GM12878 (cell line): ENCODE data around the gene POSTN. TPM values are rescaled to one million over a fixed set of nuclear protein-coding genes. Genes with fewer than 3 reads are reported as not detected.

Experiments
- ATAC-seq: fragments of 200-7000 bp; cut with Tn5 transposase; 3 replicates; pipeline ENCODE4 v1.9.1; 2020; ENCODE audit warnings: mild to moderate bottlenecking, moderate library complexity
- BruUV-seq: library from RNA; stranded (reverse); fragments of 400-500 nt; replicated peaks from 2 replicates; lab custom pipeline; 2021; lab: Mats Ljungman, UMichigan
- CTCF ChIA-PET: fragments of 300-600 bp; sonication (Branson Sonifier 250); formaldehyde crosslinking; extraction: SDS; loops from one replicate; lab custom pipeline; 2021; ENCODE audit warnings: inconsistent platforms; lab: Yijun Ruan, JAX
- POLR2A ChIA-PET: fragments of 350-600 bp; formaldehyde crosslinking; extraction: SDS; loops from one replicate; lab custom pipeline; 2021; ENCODE audit warnings: inconsistent platforms; lab: Charles Lee
- RAD21 ChIA-PET: fragments of 300-600 bp; sonication (Branson Sonifier 250); formaldehyde crosslinking; loops from one replicate; lab custom pipeline; 2023; ENCODE audit warnings: antibody characterized with exemption; ENCODE audit not compliant: unreplicated experiment; lab: Charles Lee
- SMC1A ChIA-PET: fragments of 300-600 bp; sonication (Branson Sonifier 250); formaldehyde crosslinking; loops from one replicate; lab custom pipeline; 2023; ENCODE audit not compliant: unreplicated experiment, uncharacterized antibody; lab: Charles Lee
- DNase-seq: peaks from one replicate; pipeline ENCODE4 v3.0.0-alpha.2; 2011; ENCODE audit warnings: low read depth, low spot score
- FAIRE-seq: peaks from 3 replicates; lab custom pipeline; 2011; peaks lifted over from hg19 to GRCh38; lab: Jason Lieb, UNC
- H2AFZ ChIP-seq: 2 replicates; pipeline ENCODE4 v1.6.0; 2011; ENCODE audit warnings: low read depth, low read length, control low read depth; ENCODE audit not compliant: control insufficient read depth
- H3K27ac ChIP-seq: 2 replicates; pipeline ENCODE4 v1.5.1; 2011; ENCODE audit warnings: control low read depth; ENCODE audit not compliant: control insufficient read depth, insufficient read depth
- H3K27me3 ChIP-seq, 2 experiments: replicated peaks in 1 of 2; 2 replicates each; pipeline versions ENCODE4 v1.6.0 to v1.6.1; 2011; ENCODE audit warnings: low read length in 1 of 2; ENCODE audit not compliant: control insufficient read depth in 2 of 2, insufficient read depth in 2 of 2
- H3K36me3 ChIP-seq, 2 experiments: 2 replicates each; pipeline ENCODE4 v1.5.1; 2011; ENCODE audit warnings: low read length in 1 of 2; ENCODE audit not compliant: control insufficient read depth in 2 of 2, insufficient read depth in 2 of 2
- H3K4me1 ChIP-seq: 2 replicates; pipeline ENCODE4 v1.6.1; 2011; ENCODE audit warnings: mild to moderate bottlenecking, low read length, moderate library complexity, mixed read lengths; ENCODE audit not compliant: control insufficient read depth, insufficient read depth
- H3K4me2 ChIP-seq: 2 replicates; pipeline ENCODE4 v1.6.0; 2011; ENCODE audit warnings: control low read depth; ENCODE audit not compliant: control insufficient read depth, insufficient read depth
- H3K4me3 ChIP-seq: fragments of 200-600 bp; sonication (generic); 2 replicates; pipeline ENCODE4 v1.5.1; 2016
- H3K79me2 ChIP-seq: 2 replicates; pipeline ENCODE4 v1.6.0; 2011; ENCODE audit warnings: low read length; ENCODE audit not compliant: control insufficient read depth, insufficient read depth
- H3K9ac ChIP-seq: 2 replicates; pipeline ENCODE4 v1.8.0; 2011; ENCODE audit warnings: low read length, control low read depth, mixed read lengths; ENCODE audit not compliant: control insufficient read depth, insufficient read depth
- H3K9me3 ChIP-seq: replicated peaks from 3 replicates; pipeline ENCODE4 v1.5.1; 2011; ENCODE audit warnings: mild to moderate bottlenecking, low read length; ENCODE audit not compliant: control insufficient read depth, insufficient read depth
- H4K20me1 ChIP-seq: 2 replicates; pipeline ENCODE4 v1.6.0; 2011; ENCODE audit not compliant: control insufficient read depth, insufficient read depth
- ASH2L ChIP-seq: fragments of 300-600, 200-600 bp; sonication (generic); IDR thresholded peaks from 2 replicates; pipeline ENCODE4 v1.6.1; 2017; ENCODE audit warnings: low read depth, mild to moderate bottlenecking, borderline replicate concordance
- BRCA1 ChIP-seq: IDR thresholded peaks from 2 replicates; pipeline ENCODE4 v1.6.1; 2011; ENCODE audit warnings: low read depth, low read length, improper control_type of control experiment
- EP300 ChIP-seq, 2 experiments: fragments of 150-350 bp in 1 of 2; IDR thresholded peaks; 2 replicates each; pipeline ENCODE4 v1.6.1; 2011 to 2012; ENCODE audit warnings: low read depth in 2 of 2, low read length in 2 of 2, borderline replicate concordance in 1 of 2, improper control_type of control experiment in 1 of 2, inconsistent platforms in 1 of 2; ENCODE audit not compliant: control insufficient read depth in 1 of 2
- NBN ChIP-seq: fragments of 450-650 bp; IDR thresholded peaks from 2 replicates; pipeline ENCODE4 v1.6.1; 2016
- NFXL1 ChIP-seq: fragments of 450-650 bp; IDR thresholded peaks from 2 replicates; pipeline ENCODE4 v1.6.1; 2017; ENCODE audit warnings: antibody characterized with exemption, mild to moderate bottlenecking, borderline replicate concordance
- PML ChIP-seq: IDR thresholded peaks from 2 replicates; pipeline ENCODE4 v1.6.1; 2012; ENCODE audit warnings: low read length, inconsistent platforms
- STAT1 ChIP-seq: fragments of 450-650 bp; conservative IDR thresholded peaks from 2 replicates; pipeline ENCODE4 v1.6.1; 2014; ENCODE audit warnings: antibody characterized with exemption, mild to moderate bottlenecking
- TBL1XR1 ChIP-seq: IDR thresholded peaks from 2 replicates; pipeline ENCODE4 v1.6.1; 2012; ENCODE audit warnings: low read depth, low read length, improper control_type of control experiment
- WGBS: methylation state at CpG from one replicate; pipeline ENCODE4 v1.1.6; 2016; ENCODE audit warnings: low lambda C conversion rate; ENCODE audit not compliant: insufficient replicate concordance, insufficient coverage; ENCODE audit errors: missing lambda C conversion rate; 5-methylcytosine and 5-hydroxymethylcytosine counted together
- in situ Hi-C: fragments of 300-500 bp; cut with MboI; formaldehyde crosslinking; loops from 9 replicates; pipeline ENCODE4 v1.14.3; 2018; ENCODE audit warnings: mixed read lengths
- intact Hi-C: fragments of 100-400 bp; cut with micrococcal nuclease; formaldehyde crosslinking; loops from one replicate; pipeline ENCODE4 v1.14.2; 2022; ENCODE audit not compliant: unreplicated experiment
- polyA plus RNA-seq, 11 experiments: library from polyadenylated mRNA; depleted of rRNA in 4 of 11; unstranded in 6 of 11; stranded (reverse) in 5 of 11; fragments of >200 nt; fragmentation: Nextera tagmentation in 4 of 11; fragmentation: Illumina TruSeq in 1 of 11; extraction: Ambion mirVana in 4 of 11; extraction: Trizol in 1 of 11; gene quantifications; 1 replicate in 1 of 11; 2 replicates in 10 of 11; pipeline versions ENCODE4 v1.2.1 to v1.2.3, GENCODE V29; 2011 to 2016; ENCODE audit warnings: inconsistent platforms in 2 of 11, missing spikeins in 2 of 11, low read depth in 1 of 11
- total RNA-seq, 4 experiments: library from RNA; depleted of rRNA in 3 of 4; stranded (reverse); fragments of >200 nt in 3 of 4; fragmentation: Illumina TruSeq in 1 of 4; extraction: Trizol in 1 of 4; gene quantifications; 2 replicates each; pipeline versions ENCODE4 v1.2.1 to v1.2.3, GENCODE V29; 2013 to 2021
- TF ChIP-seq, protein P1 (sequence below): fragments of 450-650 bp; IDR thresholded peaks from 2 replicates; pipeline ENCODE4 v1.6.1; 2016; ENCODE audit warnings: mild to moderate bottlenecking
- TF ChIP-seq, protein P2 (sequence below): fragments of 450-650 bp; IDR thresholded peaks from 2 replicates; pipeline ENCODE4 v1.6.1; 2017; ENCODE audit warnings: mild to moderate bottlenecking, moderate library complexity
- TF ChIP-seq, protein P3 (sequence below): IDR thresholded peaks from 2 replicates; pipeline ENCODE4 v1.6.1; 2012; ENCODE audit warnings: low read depth, low read length, improper control_type of control experiment

The POSTN gene
- total and polyA plus RNA-seq, 10 of the 15 experiments (the other 5 are each of a cell fraction or from before 2014, with no cell fraction given) = 0.05 to 0.13 (median 0.08) TPM; not detected in 7

DNA sequence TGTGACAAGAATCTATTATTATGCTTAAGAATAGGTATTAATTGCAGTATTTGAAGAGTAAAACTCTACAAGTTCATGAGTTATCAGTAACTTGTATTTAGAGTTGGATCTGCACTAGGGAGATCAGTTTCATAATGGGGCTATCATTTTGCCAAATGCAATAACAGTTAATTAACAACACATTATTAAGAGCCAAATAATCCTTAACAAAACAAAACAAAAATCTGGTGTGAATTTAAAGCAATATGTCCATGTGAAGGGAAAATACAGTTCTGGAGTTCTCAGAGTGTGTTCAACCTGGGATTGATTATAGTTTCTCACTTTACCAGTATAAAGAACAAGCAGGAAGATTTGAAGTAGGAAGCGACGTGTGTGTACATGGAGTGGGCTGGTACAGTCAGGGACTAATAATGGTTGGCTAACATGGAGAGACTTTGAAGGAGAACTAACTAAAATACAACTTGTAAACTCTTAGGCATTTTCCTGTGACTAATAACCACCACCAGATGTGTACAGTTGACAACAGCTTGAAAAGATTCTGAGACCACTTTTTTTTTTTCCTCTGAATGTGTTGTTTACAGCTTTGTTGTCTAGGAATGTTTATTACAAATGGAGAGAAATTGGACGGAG is 58.5 kb downstream of the POSTN start:
- no peak for DNase-seq
- in situ Hi-C loops = no loop called here
- ChIA-PET CTCF (no interaction called here), SMC1A (no interaction called here), POLR2A (no interaction called here), RAD21 (no interaction called here)
- Histone ChIP-seq H4K20me1 (no peaks in the 10 kb centered on the region), H2AFZ (no peak overlapping the region), H3K9me3 (no peaks in the 10 kb centered on the region), H3K9ac (no peak overlapping the region), H3K4me2 (no peak overlapping the region), H3K27ac (no peak overlapping the region), H3K4me1 (no peaks in the 10 kb centered on the region), H3K79me2 (no peaks in the 10 kb centered on the region), H3K4me3 (no peak overlapping the region), H3K36me3 (no peaks in the 10 kb centered on the region), H3K27me3 (no peaks in the 10 kb centered on the region)
- intact Hi-C loops = no loop called here
- ATAC-seq = no peak
- BruUV-seq = no TSS peak
- no peak for TF ChIP-seq NFXL1
- TF ChIP-seq, protein P1, sequence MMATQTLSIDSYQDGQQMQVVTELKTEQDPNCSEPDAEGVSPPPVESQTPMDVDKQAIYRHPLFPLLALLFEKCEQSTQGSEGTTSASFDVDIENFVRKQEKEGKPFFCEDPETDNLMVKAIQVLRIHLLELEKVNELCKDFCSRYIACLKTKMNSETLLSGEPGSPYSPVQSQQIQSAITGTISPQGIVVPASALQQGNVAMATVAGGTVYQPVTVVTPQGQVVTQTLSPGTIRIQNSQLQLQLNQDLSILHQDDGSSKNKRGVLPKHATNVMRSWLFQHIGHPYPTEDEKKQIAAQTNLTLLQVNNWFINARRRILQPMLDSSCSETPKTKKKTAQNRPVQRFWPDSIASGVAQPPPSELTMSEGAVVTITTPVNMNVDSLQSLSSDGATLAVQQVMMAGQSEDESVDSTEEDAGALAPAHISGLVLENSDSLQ = no peak
- TF ChIP-seq EP300 (IDR thresholded peaks at IDR 0.05; ENCODE audit: borderline replicate concordance in 1 of 2, control insufficient read depth in 1 of 2, low read depth in 2 of 2, low read length in 2 of 2) = no peak
- no peak for TF ChIP-seq PML
- no peak for FAIRE-seq
- WGBS = 55% methylated on average over 3 of the region's 3 CpGs

DNA sequence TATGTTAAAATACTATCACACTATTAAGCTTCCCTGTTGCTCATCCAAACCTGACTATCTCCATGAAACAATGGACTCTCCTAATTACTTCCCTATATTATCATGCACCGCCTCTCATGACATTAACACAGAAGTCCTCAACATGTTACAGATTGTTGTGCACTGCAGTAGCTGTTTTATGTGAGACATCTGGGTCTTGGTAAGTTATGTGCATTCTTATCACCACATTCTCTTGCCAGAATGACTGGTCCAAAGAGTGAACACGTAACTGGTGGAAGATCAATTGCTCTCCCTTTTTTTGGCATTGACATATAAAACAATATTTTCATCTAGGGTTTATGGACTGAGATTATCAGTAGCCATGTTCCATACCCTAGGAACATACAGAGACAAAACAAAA is 59.4 kb downstream of the POSTN start:
- SMC1A ChIA-PET = interaction anchor here (1.8 kb wide), 1 partner anchor 11 kb away, joined by 5 read pairs; no protein-coding TSS in a partner anchor
- DNase-seq (no peak), ATAC-seq (no peak), FAIRE-seq (no peak)
- CTCF ChIA-PET = no interaction called here
- Histone ChIP-seq H3K4me1 (no peaks in the 10 kb centered on the region), H3K27ac (no peak overlapping the region), H3K36me3 (no peaks in the 10 kb centered on the region), H2AFZ (no peak overlapping the region), H3K4me2 (no peak overlapping the region), H3K79me2 (no peaks in the 10 kb centered on the region), H4K20me1 (no peaks in the 10 kb centered on the region), H3K4me3 (no peak overlapping the region), H3K9ac (no peak overlapping the region), H3K27me3 (no peaks in the 10 kb centered on the region), H3K9me3 (no peaks in the 10 kb centered on the region)
- WGBS = 21% methylated on average over 2 of the region's 2 CpGs
- RAD21 ChIA-PET = no interaction called here
- in situ Hi-C loops (no loop called here), intact Hi-C loops (no loop called here)
- BruUV-seq = no TSS peak
- POLR2A ChIA-PET = no interaction called here
- no peak for TF ChIP-seq NBN
- TF ChIP-seq, protein P2, sequence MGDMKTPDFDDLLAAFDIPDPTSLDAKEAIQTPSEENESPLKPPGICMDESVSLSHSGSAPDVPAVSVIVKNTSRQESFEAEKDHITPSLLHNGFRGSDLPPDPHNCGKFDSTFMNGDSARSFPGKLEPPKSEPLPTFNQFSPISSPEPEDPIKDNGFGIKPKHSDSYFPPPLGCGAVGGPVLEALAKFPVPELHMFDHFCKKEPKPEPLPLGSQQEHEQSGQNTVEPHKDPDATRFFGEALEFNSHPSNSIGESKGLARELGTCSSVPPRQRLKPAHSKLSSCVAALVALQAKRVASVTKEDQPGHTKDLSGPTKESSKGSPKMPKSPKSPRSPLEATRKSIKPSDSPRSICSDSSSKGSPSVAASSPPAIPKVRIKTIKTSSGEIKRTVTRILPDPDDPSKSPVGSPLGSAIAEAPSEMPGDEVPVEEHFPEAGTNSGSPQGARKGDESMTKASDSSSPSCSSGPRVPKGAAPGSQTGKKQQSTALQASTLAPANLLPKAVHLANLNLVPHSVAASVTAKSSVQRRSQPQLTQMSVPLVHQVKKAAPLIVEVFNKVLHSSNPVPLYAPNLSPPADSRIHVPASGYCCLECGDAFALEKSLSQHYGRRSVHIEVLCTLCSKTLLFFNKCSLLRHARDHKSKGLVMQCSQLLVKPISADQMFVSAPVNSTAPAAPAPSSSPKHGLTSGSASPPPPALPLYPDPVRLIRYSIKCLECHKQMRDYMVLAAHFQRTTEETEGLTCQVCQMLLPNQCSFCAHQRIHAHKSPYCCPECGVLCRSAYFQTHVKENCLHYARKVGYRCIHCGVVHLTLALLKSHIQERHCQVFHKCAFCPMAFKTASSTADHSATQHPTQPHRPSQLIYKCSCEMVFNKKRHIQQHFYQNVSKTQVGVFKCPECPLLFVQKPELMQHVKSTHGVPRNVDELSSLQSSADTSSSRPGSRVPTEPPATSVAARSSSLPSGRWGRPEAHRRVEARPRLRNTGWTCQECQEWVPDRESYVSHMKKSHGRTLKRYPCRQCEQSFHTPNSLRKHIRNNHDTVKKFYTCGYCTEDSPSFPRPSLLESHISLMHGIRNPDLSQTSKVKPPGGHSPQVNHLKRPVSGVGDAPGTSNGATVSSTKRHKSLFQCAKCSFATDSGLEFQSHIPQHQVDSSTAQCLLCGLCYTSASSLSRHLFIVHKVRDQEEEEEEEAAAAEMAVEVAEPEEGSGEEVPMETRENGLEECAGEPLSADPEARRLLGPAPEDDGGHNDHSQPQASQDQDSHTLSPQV = no peak
- TF ChIP-seq TBL1XR1 = no peak
- TF ChIP-seq BRCA1 = no peak
- TF ChIP-seq, protein P3, sequence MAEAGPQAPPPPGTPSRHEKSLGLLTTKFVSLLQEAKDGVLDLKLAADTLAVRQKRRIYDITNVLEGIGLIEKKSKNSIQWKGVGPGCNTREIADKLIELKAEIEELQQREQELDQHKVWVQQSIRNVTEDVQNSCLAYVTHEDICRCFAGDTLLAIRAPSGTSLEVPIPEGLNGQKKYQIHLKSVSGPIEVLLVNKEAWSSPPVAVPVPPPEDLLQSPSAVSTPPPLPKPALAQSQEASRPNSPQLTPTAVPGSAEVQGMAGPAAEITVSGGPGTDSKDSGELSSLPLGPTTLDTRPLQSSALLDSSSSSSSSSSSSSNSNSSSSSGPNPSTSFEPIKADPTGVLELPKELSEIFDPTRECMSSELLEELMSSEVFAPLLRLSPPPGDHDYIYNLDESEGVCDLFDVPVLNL = no peak
- TF ChIP-seq STAT1 = no peak
- no peak for TF ChIP-seq ASH2L
